ENCODE results near the gene EPC2.

GRCh38 chr2:148742373-148742772 lies 97.8 kb downstream of the EPC2 start:
- TF ChIP-seq EZH2 (IDR thresholded peaks at IDR 0.05; ENCODE audit: insufficient read depth, poor library complexity, severe bottlenecking) (no peak), EZH2phosphoT487 (IDR thresholded peaks at IDR 0.05; ENCODE audit: insufficient read depth, low read depth) (no peak)

Measured in GM23248 (cell line).